Activated CD4-positive, alpha-beta T cell treated with anti-CD3 and anti-CD28 coated beads, Interleukin-2, amount 10 ng/mL, durations not matched to agents 24 days and 14 days (primary cell): ENCODE measurements around the gene BMP6. TPM values are rescaled to one million over a fixed set of nuclear protein-coding genes. Genes with fewer than 3 reads are reported as not detected.

Source experiments
- DNase-seq: peaks from one replicate; pipeline ENCODE4 v3.0.0; 2022
- H3K27ac Mint-ChIP-seq: one replicate; pipeline ENCODE4 v1.8.0; 2022; ENCODE audit warnings: mild to moderate bottlenecking, mixed read lengths
- H3K27me3 Mint-ChIP-seq: one replicate; pipeline ENCODE4 v1.8.0; 2022; ENCODE audit warnings: mixed read lengths
- H3K36me3 Mint-ChIP-seq: one replicate; pipeline ENCODE4 v1.8.0; 2022; ENCODE audit warnings: low read depth, mild to moderate bottlenecking, mixed read lengths
- H3K4me1 Mint-ChIP-seq: one replicate; pipeline ENCODE4 v1.8.0; 2021; ENCODE audit warnings: mixed read lengths
- H3K4me3 Mint-ChIP-seq: one replicate; pipeline ENCODE4 v1.8.0; 2022; ENCODE audit warnings: mild to moderate bottlenecking, moderate library complexity, mixed read lengths
- H3K9me3 Mint-ChIP-seq: one replicate; pipeline ENCODE4 v1.8.0; 2021; ENCODE audit warnings: mixed read lengths
- intact Hi-C: fragments of 100-400 bp; cut with micrococcal nuclease; formaldehyde crosslinking; loops from one replicate; pipeline ENCODE4 v1.15.1; 2023
- total RNA-seq: library from RNA; stranded (reverse); gene quantifications from 2 replicates; pipeline ENCODE4 v1.2.3, GENCODE V29; 2022

Gene BMP6
- total RNA-seq, 1 donor from 2014 or later, result 0.56 TPM

- no peaks in the 10 kb centered on the region for H3K27me3 Mint-ChIP-seq
- peaks cover 9% of the 10 kb centered on the region for H3K4me1 Mint-ChIP-seq
- intact Hi-C loops, result no loop called here
- H3K4me3 Mint-ChIP-seq, result peak overlapping the region; percentile 8
- peak overlapping the region; percentile 74 for H3K27ac Mint-ChIP-seq
- no peaks in the 10 kb centered on the region for H3K36me3 Mint-ChIP-seq
- DNase-seq, result no peak
- no peaks in the 10 kb centered on the region for H3K9me3 Mint-ChIP-seq
Observed at GRCh38 chr6:7697432-7697819, 28.5 kb upstream of the BMP6 start.

DNA sequence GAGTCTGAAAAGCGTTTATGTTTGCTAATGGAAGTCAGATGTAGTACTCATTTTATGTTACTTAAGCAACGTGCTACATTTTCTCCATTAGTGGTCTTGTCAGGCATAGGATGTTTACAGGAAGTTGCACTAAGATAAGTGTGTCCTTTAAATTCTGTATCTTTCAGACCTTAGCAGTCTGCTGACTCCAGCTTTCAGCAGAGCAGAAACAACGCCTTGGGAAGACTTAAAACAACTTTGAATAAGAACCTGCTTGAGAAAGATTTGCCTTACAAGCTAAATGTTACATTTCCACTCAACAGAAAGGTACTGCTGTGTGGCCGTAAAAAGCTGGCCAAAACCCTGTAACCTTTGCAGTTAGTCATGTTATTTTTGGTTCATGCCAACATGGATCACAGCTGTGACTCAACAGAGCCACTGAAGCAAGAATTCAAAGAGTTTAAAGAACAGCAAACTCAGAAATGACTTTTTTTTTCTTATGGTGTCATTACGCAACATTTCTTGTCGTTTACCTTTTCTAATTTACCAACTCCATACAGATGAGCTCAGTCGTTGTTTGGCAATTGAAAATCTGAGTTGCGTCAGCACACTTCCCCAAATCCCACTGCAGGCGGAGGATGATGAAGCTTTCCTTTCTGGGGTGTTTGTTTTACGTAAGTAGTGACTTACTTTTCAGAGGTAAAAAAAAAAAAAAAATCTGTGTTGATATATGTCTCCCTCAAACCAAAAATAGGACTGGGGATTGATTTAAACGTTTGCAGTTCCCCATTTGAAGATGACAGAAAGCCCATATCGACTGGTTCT lies 27.9 kb upstream of the BMP6 start:
- Mint-ChIP-seq H3K4me3 (peak overlapping the region; percentile 8), H3K4me1 (peaks cover 9% of the 10 kb centered on the region), H3K36me3 (no peaks in the 10 kb centered on the region), H3K9me3 (no peaks in the 10 kb centered on the region), H3K27me3 (peaks cover 2% of the 10 kb centered on the region), H3K27ac (peak overlapping the region; percentile 74)
- DNase-seq, result no peak
- intact Hi-C loops, result no loop called here

DNA sequence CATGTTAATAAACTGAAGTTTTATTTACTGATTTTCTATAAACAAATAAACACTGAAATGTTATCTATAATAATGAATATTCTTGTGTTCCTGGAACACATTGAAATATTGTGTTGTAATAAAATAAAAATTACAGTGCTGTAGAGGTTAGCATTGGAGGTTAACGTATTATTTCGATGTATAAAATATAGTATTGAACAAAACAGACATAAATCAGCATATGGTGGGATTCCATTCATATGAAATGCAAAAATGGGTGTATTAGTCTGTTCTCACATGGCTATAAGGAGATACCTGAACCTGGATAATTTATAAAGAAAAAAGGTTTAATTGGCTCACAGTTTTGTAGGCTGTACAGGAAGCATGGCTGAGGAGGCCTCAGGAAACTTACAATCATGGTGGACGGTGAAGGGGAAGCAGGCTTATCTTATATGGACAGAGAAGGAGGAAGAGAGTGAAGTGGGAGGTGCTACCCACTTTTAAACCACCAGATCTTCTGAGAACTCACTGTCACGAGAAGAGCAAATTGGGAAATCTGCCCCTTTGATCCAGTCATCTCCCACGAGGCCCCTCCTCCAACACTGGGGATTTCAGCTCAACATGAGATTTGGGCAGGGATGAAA lies 24.6 kb upstream of the BMP6 start:
- Mint-ChIP-seq H3K27ac (no peak overlapping the region), H3K27me3 (peaks cover 8% of the 10 kb centered on the region), H3K4me3 (no peak overlapping the region), H3K36me3 (no peaks in the 10 kb centered on the region), H3K9me3 (no peaks in the 10 kb centered on the region), H3K4me1 (peaks cover 9% of the 10 kb centered on the region)
- no peak for DNase-seq
- intact Hi-C loops, result no loop called here

DNA sequence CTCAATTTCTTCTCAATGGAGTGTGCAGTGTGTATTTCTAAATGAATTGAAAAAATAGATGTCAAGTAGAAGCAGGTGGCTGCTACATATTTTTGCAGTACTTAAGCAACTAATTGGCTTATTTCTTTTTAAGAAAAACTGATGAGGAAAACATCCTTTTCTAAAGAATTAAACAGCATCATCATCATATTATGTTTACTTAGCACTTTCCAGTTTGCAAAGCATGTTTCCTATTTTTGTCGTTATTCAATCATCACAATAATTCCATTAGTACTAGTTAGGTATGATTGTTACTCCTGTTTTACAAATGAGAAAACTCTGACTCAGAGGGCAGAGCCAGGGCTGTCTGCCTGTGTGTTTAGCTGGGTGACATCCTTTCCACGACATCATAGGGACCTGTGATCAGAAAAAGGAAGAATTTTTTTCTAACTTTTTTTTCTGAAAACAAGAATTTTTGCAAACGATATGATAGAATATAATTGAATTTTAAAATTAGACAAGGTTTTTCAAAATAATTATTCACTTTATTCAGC lies 22.7 kb upstream of the BMP6 start:
- DNase-seq, result no peak
- H3K27ac Mint-ChIP-seq, result no peak overlapping the region
- no peaks in the 10 kb centered on the region for H3K36me3 Mint-ChIP-seq
- peaks cover under 1% of the 10 kb centered on the region for H3K4me1 Mint-ChIP-seq
- H3K9me3 Mint-ChIP-seq, result no peaks in the 10 kb centered on the region
- peaks cover 8% of the 10 kb centered on the region for H3K27me3 Mint-ChIP-seq
- intact Hi-C loops, result no loop called here
- H3K4me3 Mint-ChIP-seq, result no peak overlapping the region

DNA sequence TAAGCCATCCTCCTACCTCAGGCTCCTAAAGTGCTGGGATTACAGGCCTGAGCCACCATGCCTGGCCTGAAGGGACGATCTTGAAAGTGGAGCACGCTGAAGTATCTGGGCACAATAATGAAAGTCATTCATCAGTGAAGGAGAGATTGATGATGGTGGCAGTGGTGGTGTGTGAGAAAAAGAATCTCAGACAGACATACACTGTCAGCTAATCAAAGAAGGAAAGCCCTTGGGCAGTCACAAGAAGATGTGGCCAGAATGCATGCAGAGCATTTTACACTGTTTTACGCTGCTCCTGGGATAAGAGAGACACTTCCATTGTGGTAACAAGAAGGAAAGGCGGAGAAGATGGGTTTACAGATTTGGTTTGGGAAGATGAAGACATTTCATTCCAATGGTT lies 20.4 kb upstream of the BMP6 start:
- Mint-ChIP-seq H3K4me3 (no peak overlapping the region), H3K27ac (no peak overlapping the region), H3K9me3 (no peaks in the 10 kb centered on the region), H3K36me3 (no peaks in the 10 kb centered on the region), H3K4me1 (no peaks in the 10 kb centered on the region), H3K27me3 (peaks cover 10% of the 10 kb centered on the region)
- intact Hi-C loops, result no loop called here
- no peak for DNase-seq

DNA sequence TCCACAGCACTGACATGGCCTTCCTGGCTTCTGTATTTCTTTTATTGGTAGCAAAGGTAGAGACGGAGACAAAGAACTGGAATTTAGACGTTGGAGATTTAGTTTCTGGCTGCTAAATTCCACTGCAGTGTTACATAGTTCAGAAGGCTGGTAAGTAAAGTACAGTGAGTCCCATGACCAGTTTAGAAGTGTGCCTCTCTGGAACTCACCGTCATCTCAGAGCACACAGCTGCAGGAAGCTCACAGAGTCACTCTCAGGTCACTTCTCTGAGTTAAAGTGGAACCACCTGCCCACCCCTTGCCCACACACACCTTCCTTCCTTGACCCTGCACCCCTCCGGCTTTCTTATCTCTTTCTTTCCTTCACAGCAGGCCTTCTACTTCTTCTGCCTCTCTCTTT lies 19.6 kb upstream of the BMP6 start:
- Mint-ChIP-seq H3K9me3 (no peaks in the 10 kb centered on the region), H3K4me3 (no peak overlapping the region), H3K27me3 (peaks cover 13% of the 10 kb centered on the region), H3K36me3 (no peaks in the 10 kb centered on the region), H3K27ac (no peak overlapping the region), H3K4me1 (no peaks in the 10 kb centered on the region)
- no peak for DNase-seq
- intact Hi-C loops, result no loop called here

- no peak overlapping the region for H3K4me3 Mint-ChIP-seq
- no peak overlapping the region for H3K27ac Mint-ChIP-seq
- H3K9me3 Mint-ChIP-seq, result no peaks in the 10 kb centered on the region
- peaks cover 20% of the 10 kb centered on the region for H3K27me3 Mint-ChIP-seq
- H3K36me3 Mint-ChIP-seq, result no peaks in the 10 kb centered on the region
- intact Hi-C loops, result no loop called here
- no peaks in the 10 kb centered on the region for H3K4me1 Mint-ChIP-seq
- no peak for DNase-seq
Observed at GRCh38 chr6:7707787-7708186, 18.1 kb upstream of the BMP6 start.

- Mint-ChIP-seq H3K4me1 (peaks cover 2% of the 10 kb centered on the region), H3K27me3 (peaks cover 32% of the 10 kb centered on the region), H3K36me3 (no peaks in the 10 kb centered on the region), H3K4me3 (no peak overlapping the region), H3K9me3 (no peaks in the 10 kb centered on the region), H3K27ac (no peak overlapping the region)
- intact Hi-C loops, result no loop called here
- DNase-seq, result no peak
Observed at GRCh38 chr6:7719364-7719850, 6.5 kb upstream of the BMP6 start.

- Mint-ChIP-seq H3K36me3 (no peaks in the 10 kb centered on the region), H3K9me3 (no peaks in the 10 kb centered on the region), H3K27me3 (peaks cover 40% of the 10 kb centered on the region), H3K27ac (no peak overlapping the region), H3K4me3 (no peak overlapping the region), H3K4me1 (peaks cover 2% of the 10 kb centered on the region)
- DNase-seq, result no peak
- intact Hi-C loops, result loop anchor here (10.0 kb wide), 2 partner anchors 176 to 714 kb away; partner anchors contain the start of genes DSP and SLC35B3
Observed at GRCh38 chr6:7720346-7720745, 5.6 kb upstream of the BMP6 start.

DNA sequence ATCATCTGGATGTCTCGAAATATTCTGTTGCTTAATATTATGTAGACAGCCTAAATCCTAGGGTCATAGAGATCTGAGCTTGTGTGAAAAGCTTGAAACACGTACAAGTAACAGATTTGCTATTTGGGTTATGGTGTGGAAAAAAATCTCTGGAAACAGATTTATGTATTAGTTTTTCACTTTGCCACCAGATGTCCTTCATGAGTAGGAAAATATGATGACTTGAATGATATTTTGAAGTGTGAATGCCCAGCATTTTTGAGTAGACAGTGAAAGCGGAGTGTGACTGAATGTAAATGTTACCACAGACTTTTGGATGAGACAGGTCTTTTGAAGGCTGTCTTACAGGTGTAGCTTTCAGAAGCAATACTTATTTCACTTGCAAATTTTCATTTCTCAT lies 4.2 kb upstream of the BMP6 start:
- Mint-ChIP-seq H3K27ac (no peak overlapping the region), H3K4me1 (peaks cover 10% of the 10 kb centered on the region), H3K36me3 (no peaks in the 10 kb centered on the region), H3K9me3 (no peaks in the 10 kb centered on the region), H3K27me3 (peaks cover 50% of the 10 kb centered on the region), H3K4me3 (no peak overlapping the region)
- DNase-seq, result no peak
- intact Hi-C loops, result loop anchor here (2.0 to 10.0 kb wide), 4 partner anchors 177 to 713 kb away; partner anchors contain the start of genes DSP, SLC35B3 and TXNDC5

GRCh38 chr6:7723041-7723447 lies 2.9 kb upstream of the BMP6 start:
- no peaks in the 10 kb centered on the region for H3K9me3 Mint-ChIP-seq
- peak; percentile 89 for DNase-seq
- H3K4me3 Mint-ChIP-seq, result no peak overlapping the region
- peaks cover 50% of the 10 kb centered on the region for H3K27me3 Mint-ChIP-seq
- peaks cover 12% of the 10 kb centered on the region for H3K4me1 Mint-ChIP-seq
- intact Hi-C loops, result loop anchor here (1.0 to 10.0 kb wide), 5 partner anchors 178 to 712 kb away; partner anchors contain the start of genes DSP, SLC35B3 and TXNDC5
- H3K36me3 Mint-ChIP-seq, result no peaks in the 10 kb centered on the region
- no peak overlapping the region for H3K27ac Mint-ChIP-seq

- H3K27ac Mint-ChIP-seq, result no peak overlapping the region
- no peaks in the 10 kb centered on the region for H3K36me3 Mint-ChIP-seq
- no peak overlapping the region for H3K4me3 Mint-ChIP-seq
- peaks cover 15% of the 10 kb centered on the region for H3K4me1 Mint-ChIP-seq
- DNase-seq, result no peak
- intact Hi-C loops, result loop anchor here (1.0 to 10.0 kb wide), 5 partner anchors 179 to 711 kb away; partner anchors contain the start of genes DSP, SLC35B3 and TXNDC5
- peaks cover 55% of the 10 kb centered on the region for H3K27me3 Mint-ChIP-seq
- H3K9me3 Mint-ChIP-seq, result no peaks in the 10 kb centered on the region
Observed at GRCh38 chr6:7723554-7723953, 2.3 kb upstream of the BMP6 start.

- no peaks in the 10 kb centered on the region for H3K9me3 Mint-ChIP-seq
- intact Hi-C loops, result loop anchor here (10.0 kb wide), 2 partner anchors 181 to 709 kb away; partner anchors contain the start of genes DSP and SLC35B3
- peaks cover 17% of the 10 kb centered on the region for H3K4me1 Mint-ChIP-seq
- peak overlapping the region; percentile 87 for H3K4me3 Mint-ChIP-seq
- no peak overlapping the region for H3K27ac Mint-ChIP-seq
- DNase-seq, result no peak
- H3K27me3 Mint-ChIP-seq, result peaks cover 70% of the 10 kb centered on the region
- no peaks in the 10 kb centered on the region for H3K36me3 Mint-ChIP-seq
Observed at GRCh38 chr6:7725412-7725811, 487 bp upstream of the BMP6 start.
